Measurements from ENCODE around the gene PPP1R1C. TPM values are rescaled to one million over a fixed set of nuclear protein-coding genes. Genes with fewer than 3 reads are reported as not detected.

The PPP1R1C gene
- total and polyA plus RNA-seq, 7 donors: 0.18 to 1.1 (median 0.31) TPM; not detected in 1

DNA sequence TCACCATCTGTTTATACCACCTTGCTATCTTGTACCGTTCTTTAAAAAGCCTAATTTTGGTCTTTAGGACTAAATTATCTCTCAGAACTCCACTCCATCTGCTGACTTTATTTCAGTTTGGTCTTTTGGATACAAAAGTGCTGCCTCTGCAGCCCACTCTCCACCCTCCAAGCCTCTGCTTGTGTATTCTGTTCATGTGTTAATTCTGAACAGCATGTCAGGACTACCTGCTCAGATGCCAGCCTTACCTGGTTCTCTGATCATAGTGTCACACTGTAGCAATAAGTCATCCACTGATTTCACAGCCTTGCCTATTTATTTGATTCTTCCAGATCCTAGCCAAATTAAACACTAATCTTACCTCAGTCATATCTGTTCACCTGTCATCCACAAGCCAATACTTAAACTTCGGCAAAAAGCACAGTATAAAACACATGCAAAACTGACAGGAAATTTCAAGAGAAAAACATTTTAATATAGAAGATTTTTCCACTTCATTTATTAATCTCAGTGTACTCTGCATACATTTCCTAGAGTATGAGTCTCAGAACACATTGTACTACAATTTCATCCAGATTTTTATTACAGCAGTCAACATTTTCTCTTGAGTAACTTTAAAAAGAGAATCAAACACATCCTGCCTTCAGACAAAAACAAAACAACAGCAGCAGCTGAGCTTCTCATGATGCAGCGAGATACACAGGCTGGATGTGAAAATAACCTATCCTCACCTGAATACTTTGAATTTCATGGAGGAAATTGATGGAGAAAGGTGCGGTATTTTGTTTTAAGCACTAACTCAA lies 64.9 kb downstream of the PPP1R1C start:
- no peak for DNase-seq
- TF ChIP-seq CTCF (IDR thresholded peaks at IDR 0.05): no peak
- H3K27ac ChIP-seq: no peak overlapping the region
- intact Hi-C loops (cut with DNase I): no loop called here
- WGBS, 3 donors: 80 to 87% (median 85%) methylated on average over 4 of the region's 4 CpGs
- no peaks in the 10 kb centered on the region for H3K36me3 ChIP-seq (ENCODE audit: insufficient read depth in 1 of 2, low read depth in 1 of 2)
- no peaks in the 10 kb centered on the region for H3K4me1 ChIP-seq
- no peaks in the 10 kb centered on the region for H3K27me3 ChIP-seq (ENCODE audit: insufficient read depth in 3 of 3, low read length in 2 of 3)
- no peak overlapping the region for H3K4me3 ChIP-seq
- no peaks in the 10 kb centered on the region for H3K9me3 ChIP-seq
- no peak for ATAC-seq

DNA sequence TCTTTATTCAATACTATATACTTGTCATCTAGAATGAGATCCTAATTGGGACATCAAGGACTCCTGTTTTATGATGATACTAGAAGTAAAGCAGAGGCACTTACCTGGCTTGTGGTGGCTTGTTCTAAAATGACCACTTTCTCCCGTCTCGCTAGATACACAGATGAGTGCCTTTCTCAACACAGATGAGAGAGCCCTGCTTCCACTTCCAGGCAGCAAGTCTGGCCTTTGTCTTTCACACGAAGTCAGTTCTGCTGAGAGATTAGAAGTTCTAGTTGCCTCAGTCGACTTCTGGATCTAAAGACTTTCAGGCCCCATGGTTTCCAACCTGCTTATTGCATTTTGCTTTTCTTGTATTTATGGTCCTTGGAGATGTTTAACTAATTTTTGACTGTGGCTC lies 70.3 kb downstream of the PPP1R1C start:
- H3K36me3 ChIP-seq (ENCODE audit: insufficient read depth in 1 of 2, low read depth in 1 of 2): no peaks in the 10 kb centered on the region
- H3K27ac ChIP-seq: no peak overlapping the region
- no peak for TF ChIP-seq CTCF (IDR thresholded peaks at IDR 0.05)
- no peaks in the 10 kb centered on the region for H3K9me3 ChIP-seq
- H3K4me3 ChIP-seq: no peak overlapping the region
- 79 to 83% (median 80%) methylated on average over 4 of the region's 4 CpGs for WGBS, 3 donors
- no peaks in the 10 kb centered on the region for H3K4me1 ChIP-seq
- H3K27me3 ChIP-seq (ENCODE audit: insufficient read depth in 3 of 3, low read length in 2 of 3): no peaks in the 10 kb centered on the region
- DNase-seq: no peak
- ATAC-seq: no peak
- intact Hi-C loops (cut with DNase I): no loop called here

- H3K4me3 ChIP-seq: no peak overlapping the region
- no peaks in the 10 kb centered on the region for H3K9me3 ChIP-seq
- no peak overlapping the region for H3K27ac ChIP-seq
- H3K4me1 ChIP-seq: no peaks in the 10 kb centered on the region
- no peak for DNase-seq
- no peaks in the 10 kb centered on the region for H3K27me3 ChIP-seq (ENCODE audit: insufficient read depth in 3 of 3, low read length in 2 of 3)
- intact Hi-C loops (cut with DNase I): no loop called here
- TF ChIP-seq CTCF (IDR thresholded peaks at IDR 0.05): no peak
- no peak for ATAC-seq
- no peaks in the 10 kb centered on the region for H3K36me3 ChIP-seq (ENCODE audit: insufficient read depth in 1 of 2, low read depth in 1 of 2)
Observed at GRCh38 chr2:182057002-182057401, 71.3 kb downstream of the PPP1R1C start.

DNA sequence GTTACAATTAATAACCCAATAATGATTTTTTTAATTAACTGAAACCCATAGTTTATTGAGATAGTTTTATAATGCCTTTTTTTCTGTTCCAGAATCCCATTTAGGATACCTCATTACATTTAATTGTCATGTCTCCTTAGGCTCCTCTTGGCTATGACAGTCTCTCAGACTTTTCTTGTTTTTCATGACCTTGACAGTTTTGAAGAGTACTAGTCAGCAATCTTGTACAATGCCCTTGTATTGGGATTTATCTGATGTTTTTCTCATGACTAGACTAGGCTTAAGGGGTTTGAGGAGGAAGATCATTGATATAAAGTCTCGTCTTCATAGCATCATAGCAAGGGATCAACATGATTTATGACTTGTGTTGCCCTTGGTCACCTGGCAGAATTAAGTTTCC lies 72.4 kb downstream of the PPP1R1C start:
- intact Hi-C loops (cut with DNase I): no loop called here
- no peaks in the 10 kb centered on the region for H3K27me3 ChIP-seq (ENCODE audit: insufficient read depth in 3 of 3, low read length in 2 of 3)
- ATAC-seq: no peak
- no peak for TF ChIP-seq CTCF (IDR thresholded peaks at IDR 0.05)
- H3K9me3 ChIP-seq: no peaks in the 10 kb centered on the region
- no peak overlapping the region for H3K4me3 ChIP-seq
- no peak overlapping the region for H3K27ac ChIP-seq
- no peaks in the 10 kb centered on the region for H3K36me3 ChIP-seq (ENCODE audit: insufficient read depth in 1 of 2, low read depth in 1 of 2)
- WGBS, 3 donors: 36 to 46% (median 37%) methylated on average over 1 of the region's 1 CpG
- H3K4me1 ChIP-seq: no peaks in the 10 kb centered on the region
- DNase-seq: no peak

- intact Hi-C loops (cut with DNase I): no loop called here
- TF ChIP-seq CTCF (IDR thresholded peaks at IDR 0.05): no peak
- Histone ChIP-seq H3K4me1 (no peaks in the 10 kb centered on the region), H3K27ac (no peak overlapping the region), H3K9me3 (no peaks in the 10 kb centered on the region), H3K4me3 (no peak overlapping the region), H3K27me3 (ENCODE audit: insufficient read depth in 3 of 3, low read length in 2 of 3) (no peaks in the 10 kb centered on the region), H3K36me3 (ENCODE audit: insufficient read depth in 1 of 2, low read depth in 1 of 2) (no peaks in the 10 kb centered on the region)
- no peak for DNase-seq
- ATAC-seq: no peak
- WGBS, 3 donors: 50 to 70% (median 62%) methylated on average over 1 of the region's 1 CpG
Observed at GRCh38 chr2:182061739-182062138, 76.1 kb downstream of the PPP1R1C start.
